Measurements from ENCODE around the gene PANK2.

PANK2 gene

DNA sequence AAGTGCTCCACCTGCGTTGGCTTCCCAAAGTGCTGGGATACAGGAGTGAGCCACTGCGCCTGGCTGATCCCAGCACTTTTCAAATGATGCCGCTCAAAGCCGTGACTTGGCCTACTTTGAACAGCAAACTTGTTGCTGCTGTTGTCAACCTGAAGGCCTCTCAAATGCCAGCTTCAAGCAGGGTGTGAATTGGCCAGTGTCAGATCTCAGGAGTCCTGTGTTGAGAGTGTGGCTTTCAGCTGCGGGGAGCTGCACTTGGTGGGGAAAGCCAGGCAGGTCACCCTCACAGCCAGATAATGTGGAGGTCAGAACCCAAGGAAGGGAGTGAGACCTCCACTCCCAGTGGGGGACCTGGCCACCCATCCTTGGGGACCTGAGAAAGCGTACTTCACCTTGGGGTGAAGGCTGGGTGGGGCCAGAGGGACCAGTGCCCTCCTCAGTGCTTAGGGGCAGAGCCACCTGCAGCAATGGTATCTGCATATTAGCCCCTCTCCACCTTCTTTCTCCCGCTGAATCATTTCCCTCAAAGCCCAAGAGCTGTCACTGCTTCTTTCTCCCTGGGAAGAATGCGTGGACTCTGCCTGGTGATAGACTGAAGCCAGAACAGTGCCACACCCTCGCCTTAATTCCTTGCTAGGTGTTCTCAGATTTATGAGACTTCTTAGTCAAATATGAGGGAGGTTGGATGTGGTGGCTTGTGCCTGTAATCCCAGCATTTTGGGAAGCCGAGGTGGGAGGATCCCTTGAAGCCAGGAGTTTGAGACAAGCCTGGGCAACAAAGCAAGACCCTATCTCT, 19.1 kb upstream of the PANK2 start:
- TF ChIP-seq, protein P1, sequence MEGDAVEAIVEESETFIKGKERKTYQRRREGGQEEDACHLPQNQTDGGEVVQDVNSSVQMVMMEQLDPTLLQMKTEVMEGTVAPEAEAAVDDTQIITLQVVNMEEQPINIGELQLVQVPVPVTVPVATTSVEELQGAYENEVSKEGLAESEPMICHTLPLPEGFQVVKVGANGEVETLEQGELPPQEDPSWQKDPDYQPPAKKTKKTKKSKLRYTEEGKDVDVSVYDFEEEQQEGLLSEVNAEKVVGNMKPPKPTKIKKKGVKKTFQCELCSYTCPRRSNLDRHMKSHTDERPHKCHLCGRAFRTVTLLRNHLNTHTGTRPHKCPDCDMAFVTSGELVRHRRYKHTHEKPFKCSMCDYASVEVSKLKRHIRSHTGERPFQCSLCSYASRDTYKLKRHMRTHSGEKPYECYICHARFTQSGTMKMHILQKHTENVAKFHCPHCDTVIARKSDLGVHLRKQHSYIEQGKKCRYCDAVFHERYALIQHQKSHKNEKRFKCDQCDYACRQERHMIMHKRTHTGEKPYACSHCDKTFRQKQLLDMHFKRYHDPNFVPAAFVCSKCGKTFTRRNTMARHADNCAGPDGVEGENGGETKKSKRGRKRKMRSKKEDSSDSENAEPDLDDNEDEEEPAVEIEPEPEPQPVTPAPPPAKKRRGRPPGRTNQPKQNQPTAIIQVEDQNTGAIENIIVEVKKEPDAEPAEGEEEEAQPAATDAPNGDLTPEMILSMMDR (IDR thresholded peaks at IDR 0.05; ENCODE audit: low read depth, low read length): no peak
- H3K4me3 ChIP-seq (ENCODE audit: low read depth, low read length): no peak overlapping the region

DNA sequence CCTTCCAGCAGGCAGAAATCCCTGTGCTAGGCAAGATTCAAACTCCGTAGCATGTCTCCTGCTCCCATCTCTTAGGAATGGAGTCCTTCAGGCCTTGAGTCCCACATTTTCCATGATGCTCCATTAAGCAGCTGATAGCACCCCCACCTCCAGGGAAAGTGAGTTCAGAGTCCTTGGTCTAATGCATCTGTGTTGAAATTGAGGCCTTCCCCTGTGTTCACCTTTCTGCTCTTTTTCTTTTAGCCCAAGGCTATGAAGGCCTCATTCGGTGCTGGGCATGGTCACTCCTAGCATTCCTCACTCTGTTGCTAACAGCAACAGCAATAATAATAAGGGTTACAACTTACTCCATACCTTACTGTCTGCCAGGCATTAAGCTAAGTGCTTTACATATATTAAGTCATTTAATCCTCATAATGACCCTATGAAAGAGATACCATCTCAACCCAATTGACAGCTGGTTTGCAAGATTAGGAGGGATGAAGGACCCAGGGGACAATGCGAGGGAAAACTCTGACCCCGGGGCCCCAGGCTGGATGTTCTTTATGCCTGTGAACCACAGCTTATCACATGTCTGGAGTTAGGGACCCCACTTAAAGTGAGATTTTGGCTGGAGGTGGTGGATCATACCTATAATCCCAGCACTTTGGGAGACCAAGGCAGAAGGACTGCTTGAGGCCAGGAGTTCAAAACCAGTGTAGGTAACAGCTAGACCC, 17.5 kb upstream of the PANK2 start:
- TF ChIP-seq, protein P1 (IDR thresholded peaks at IDR 0.05; ENCODE audit: low read depth, low read length): no peak
- no peak overlapping the region for H3K4me3 ChIP-seq (ENCODE audit: low read depth, low read length)

DNA sequence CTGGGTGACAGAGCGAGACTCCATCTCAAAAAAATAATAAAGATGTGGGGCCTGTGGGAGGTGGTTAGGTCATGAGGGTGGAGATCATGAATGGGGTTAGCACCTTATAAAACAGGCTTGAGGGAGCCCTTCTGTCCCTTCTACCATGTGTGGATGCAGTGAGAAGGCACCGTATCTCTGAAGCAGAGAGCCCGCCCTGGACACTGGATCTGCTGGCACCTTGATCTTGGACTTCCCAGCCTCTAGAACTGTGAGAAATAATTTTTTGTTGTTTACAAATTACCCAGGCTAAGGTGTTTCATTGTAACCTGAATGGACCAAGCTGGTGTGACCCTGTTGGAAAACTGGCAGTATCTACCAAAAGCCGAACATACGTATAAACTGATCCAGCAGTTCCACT, 15.7 kb upstream of the PANK2 start:
- no peak overlapping the region for H3K4me3 ChIP-seq (ENCODE audit: low read depth, low read length)
- TF ChIP-seq, protein P1 (IDR thresholded peaks at IDR 0.05; ENCODE audit: low read depth, low read length): no peak

DNA sequence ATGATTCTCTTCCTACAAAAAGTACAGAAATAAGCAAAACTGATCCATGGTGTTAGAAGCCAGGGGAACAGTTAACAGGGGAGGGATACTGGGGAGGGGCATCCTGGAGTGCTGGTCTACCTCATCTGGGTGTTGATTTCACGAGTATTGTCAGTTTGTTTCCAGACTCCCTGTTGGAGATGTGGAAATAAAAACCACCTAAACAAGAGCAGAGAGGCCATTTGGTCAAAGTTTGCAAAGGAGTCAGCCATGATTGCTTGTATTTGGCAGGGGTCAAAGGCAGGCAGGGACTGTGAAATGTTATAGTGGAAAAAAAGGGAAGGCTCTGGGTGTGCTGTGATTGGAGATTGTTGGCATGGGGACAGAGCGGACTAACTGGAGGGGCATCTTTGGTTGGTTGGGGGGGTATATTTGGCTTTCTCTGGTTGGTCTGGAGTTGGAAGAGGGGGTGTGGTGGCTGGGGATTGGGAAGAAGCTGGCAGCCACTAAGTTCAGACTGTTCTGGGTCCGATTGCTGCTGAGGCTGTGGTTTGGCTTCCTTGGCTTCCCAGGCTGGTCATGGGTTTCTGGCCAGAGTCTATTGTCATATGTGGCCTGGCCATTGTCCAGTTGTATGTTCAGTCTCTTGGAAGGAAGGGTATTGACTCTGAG, 14.9 kb upstream of the PANK2 start:
- TF ChIP-seq, protein P1 (IDR thresholded peaks at IDR 0.05; ENCODE audit: low read depth, low read length): no peak
- H3K4me3 ChIP-seq (ENCODE audit: low read depth, low read length): no peak overlapping the region

DNA sequence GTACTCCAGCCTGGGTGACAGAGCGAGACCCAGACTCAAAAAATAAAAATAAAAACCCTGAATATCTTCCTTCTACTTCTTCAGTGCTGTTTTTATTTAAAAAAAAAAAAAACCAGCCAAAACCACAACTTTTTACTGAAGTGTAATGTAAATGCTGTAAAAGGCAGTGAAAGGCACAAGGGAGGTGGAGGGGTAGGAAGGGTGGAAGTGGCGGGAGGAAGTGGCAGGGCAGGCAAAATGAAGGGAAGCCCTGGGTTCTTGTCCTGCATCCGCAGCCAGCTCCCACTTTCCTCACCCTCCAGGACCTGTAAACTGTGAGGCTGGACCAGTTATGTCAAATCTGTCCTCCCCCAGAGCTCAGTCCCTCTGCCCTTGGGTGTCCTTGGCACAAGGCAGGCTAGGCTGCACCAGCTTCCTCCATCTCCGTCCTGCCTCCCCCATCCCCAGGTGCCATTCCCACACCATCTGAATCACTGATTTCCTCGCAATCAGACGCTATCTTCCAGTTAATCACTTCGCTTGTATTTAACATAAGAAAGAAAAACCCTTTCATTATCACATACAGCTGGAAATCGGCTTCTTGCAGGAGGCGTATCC, 13.7 kb upstream of the PANK2 start:
- no peak overlapping the region for H3K4me3 ChIP-seq (ENCODE audit: low read depth, low read length)
- TF ChIP-seq, protein P1 (IDR thresholded peaks at IDR 0.05; ENCODE audit: low read depth, low read length): no peak

DNA sequence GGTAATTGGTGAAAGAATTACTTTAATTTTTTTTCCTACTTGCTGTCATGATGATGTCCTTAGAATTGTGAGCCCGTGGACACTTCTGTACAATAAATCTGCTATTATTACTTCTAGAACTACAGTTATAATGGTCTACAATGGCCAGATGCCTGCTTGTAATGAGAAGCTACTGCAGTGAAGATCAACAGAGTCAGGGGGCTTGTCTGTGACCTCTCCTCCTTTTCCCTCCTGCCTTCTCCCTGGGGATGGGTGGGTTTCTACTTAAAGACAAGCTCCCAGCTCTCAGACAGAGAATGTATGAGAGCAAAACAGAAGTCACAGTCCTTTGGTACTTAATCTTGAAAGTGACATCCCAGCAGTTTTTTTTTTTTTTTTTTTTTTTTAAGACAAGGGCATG, 13.2 kb upstream of the PANK2 start:
- TF ChIP-seq, protein P1 (IDR thresholded peaks at IDR 0.05; ENCODE audit: low read depth, low read length): no peak
- no peak overlapping the region for H3K4me3 ChIP-seq (ENCODE audit: low read depth, low read length)

All from WI38 (cell line).